GM12878 (cell line): ENCODE measurements around the gene NCLN.

Source experiments
- CREB1 ChIP-seq: IDR thresholded peaks from 2 replicates; pipeline ENCODE4 v1.6.1; 2012; ENCODE audit warnings: low read depth, mild to moderate bottlenecking, inconsistent platforms
- EP300 ChIP-seq, 2 experiments: fragments of 150-350 bp in 1 of 2; IDR thresholded peaks; 2 replicates each; pipeline ENCODE4 v1.6.1; 2011 to 2012; ENCODE audit warnings: low read depth in 2 of 2, low read length in 2 of 2, borderline replicate concordance in 1 of 2, improper control_type of control experiment in 1 of 2, inconsistent platforms in 1 of 2; ENCODE audit not compliant: control insufficient read depth in 1 of 2
- GATAD2B ChIP-seq: fragments of 450-650 bp; conservative IDR thresholded peaks from 2 replicates; pipeline ENCODE4 v1.6.1; 2017; ENCODE audit warnings: low read depth, mild to moderate bottlenecking, moderate library complexity
- MEF2A ChIP-seq: IDR thresholded peaks from 2 replicates; pipeline ENCODE4 v1.6.1; 2011; ENCODE audit warnings: low read depth, mild to moderate bottlenecking, low read length, moderate library complexity; ENCODE audit not compliant: insufficient read depth
- TF ChIP-seq, protein P1 (sequence below), 3 experiments: IDR thresholded peaks in 2 of 3; conservative IDR thresholded peaks in 1 of 3; 2 replicates each; pipeline ENCODE4 v1.5.1; 2011; ENCODE audit warnings: low read depth in 3 of 3, low read length in 3 of 3, mild to moderate bottlenecking in 3 of 3, control low read depth in 2 of 3, moderate library complexity in 2 of 3, inconsistent platforms in 1 of 3, mixed read lengths in 1 of 3; ENCODE audit not compliant: control insufficient read depth in 2 of 3, insufficient read depth in 1 of 3; ENCODE audit errors: extremely low read depth in 1 of 3
- TF ChIP-seq, protein P2 (sequence below): fragments of 450-650 bp; formaldehyde crosslinking; IDR thresholded peaks from 2 replicates; pipeline ENCODE4 v1.4.0; 2020; ENCODE audit warnings: mild to moderate bottlenecking, moderate library complexity

DNA sequence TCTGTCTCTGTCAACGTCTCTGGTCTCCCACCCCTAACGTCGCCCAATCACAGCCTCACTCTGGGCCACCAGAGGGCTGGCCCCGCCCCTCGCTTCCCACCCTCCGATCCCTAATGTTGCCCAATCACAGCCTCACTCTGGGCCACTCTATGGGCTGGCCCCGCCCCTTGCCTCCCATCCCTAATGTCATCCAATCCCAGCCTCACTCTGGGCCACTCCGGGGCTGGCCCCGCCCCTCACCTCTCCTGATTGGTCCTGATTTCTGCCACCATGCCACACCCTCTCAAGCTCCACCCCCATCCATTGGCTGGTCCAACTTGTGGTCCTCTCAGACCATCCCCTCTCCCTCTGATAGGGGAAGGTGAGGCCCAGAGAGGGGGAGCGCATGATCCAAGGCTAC lies 63.7 kb downstream of the NCLN start:
- TF ChIP-seq MEF2A (no peak), EP300 (IDR thresholded peaks at IDR 0.05; ENCODE audit: borderline replicate concordance in 1 of 2, control insufficient read depth in 1 of 2, low read depth in 2 of 2, low read length in 2 of 2) (no peak), GATAD2B (no peak), CREB1 (no peak)
- TF ChIP-seq, protein P1, sequence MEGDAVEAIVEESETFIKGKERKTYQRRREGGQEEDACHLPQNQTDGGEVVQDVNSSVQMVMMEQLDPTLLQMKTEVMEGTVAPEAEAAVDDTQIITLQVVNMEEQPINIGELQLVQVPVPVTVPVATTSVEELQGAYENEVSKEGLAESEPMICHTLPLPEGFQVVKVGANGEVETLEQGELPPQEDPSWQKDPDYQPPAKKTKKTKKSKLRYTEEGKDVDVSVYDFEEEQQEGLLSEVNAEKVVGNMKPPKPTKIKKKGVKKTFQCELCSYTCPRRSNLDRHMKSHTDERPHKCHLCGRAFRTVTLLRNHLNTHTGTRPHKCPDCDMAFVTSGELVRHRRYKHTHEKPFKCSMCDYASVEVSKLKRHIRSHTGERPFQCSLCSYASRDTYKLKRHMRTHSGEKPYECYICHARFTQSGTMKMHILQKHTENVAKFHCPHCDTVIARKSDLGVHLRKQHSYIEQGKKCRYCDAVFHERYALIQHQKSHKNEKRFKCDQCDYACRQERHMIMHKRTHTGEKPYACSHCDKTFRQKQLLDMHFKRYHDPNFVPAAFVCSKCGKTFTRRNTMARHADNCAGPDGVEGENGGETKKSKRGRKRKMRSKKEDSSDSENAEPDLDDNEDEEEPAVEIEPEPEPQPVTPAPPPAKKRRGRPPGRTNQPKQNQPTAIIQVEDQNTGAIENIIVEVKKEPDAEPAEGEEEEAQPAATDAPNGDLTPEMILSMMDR (IDR thresholded peaks at IDR 0.05 in 2 of 3, conservative IDR thresholded peaks at IDR 0.05 in 1 of 3; ENCODE audit: control insufficient read depth in 2 of 3, extremely low read depth in 1 of 3, insufficient read depth in 1 of 3, low read depth in 3 of 3, low read length in 3 of 3), result no peak
- TF ChIP-seq, protein P2, sequence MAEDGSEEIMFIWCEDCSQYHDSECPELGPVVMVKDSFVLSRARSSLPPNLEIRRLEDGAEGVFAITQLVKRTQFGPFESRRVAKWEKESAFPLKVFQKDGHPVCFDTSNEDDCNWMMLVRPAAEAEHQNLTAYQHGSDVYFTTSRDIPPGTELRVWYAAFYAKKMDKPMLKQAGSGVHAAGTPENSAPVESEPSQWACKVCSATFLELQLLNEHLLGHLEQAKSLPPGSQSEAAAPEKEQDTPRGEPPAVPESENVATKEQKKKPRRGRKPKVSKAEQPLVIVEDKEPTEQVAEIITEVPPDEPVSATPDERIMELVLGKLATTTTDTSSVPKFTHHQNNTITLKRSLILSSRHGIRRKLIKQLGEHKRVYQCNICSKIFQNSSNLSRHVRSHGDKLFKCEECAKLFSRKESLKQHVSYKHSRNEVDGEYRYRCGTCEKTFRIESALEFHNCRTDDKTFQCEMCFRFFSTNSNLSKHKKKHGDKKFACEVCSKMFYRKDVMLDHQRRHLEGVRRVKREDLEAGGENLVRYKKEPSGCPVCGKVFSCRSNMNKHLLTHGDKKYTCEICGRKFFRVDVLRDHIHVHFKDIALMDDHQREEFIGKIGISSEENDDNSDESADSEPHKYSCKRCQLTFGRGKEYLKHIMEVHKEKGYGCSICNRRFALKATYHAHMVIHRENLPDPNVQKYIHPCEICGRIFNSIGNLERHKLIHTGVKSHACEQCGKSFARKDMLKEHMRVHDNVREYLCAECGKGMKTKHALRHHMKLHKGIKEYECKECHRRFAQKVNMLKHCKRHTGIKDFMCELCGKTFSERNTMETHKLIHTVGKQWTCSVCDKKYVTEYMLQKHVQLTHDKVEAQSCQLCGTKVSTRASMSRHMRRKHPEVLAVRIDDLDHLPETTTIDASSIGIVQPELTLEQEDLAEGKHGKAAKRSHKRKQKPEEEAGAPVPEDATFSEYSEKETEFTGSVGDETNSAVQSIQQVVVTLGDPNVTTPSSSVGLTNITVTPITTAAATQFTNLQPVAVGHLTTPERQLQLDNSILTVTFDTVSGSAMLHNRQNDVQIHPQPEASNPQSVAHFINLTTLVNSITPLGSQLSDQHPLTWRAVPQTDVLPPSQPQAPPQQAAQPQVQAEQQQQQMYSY (CRISPR knock-in tag), result no peak
